ENCODE measurements around the gene PXDN.
"Not testable (repeated sequence)": the region's sequence is repeated elsewhere in the genome, so short reads cannot be mapped to it uniquely, and the experiment has no call there.

PXDN gene

DNA sequence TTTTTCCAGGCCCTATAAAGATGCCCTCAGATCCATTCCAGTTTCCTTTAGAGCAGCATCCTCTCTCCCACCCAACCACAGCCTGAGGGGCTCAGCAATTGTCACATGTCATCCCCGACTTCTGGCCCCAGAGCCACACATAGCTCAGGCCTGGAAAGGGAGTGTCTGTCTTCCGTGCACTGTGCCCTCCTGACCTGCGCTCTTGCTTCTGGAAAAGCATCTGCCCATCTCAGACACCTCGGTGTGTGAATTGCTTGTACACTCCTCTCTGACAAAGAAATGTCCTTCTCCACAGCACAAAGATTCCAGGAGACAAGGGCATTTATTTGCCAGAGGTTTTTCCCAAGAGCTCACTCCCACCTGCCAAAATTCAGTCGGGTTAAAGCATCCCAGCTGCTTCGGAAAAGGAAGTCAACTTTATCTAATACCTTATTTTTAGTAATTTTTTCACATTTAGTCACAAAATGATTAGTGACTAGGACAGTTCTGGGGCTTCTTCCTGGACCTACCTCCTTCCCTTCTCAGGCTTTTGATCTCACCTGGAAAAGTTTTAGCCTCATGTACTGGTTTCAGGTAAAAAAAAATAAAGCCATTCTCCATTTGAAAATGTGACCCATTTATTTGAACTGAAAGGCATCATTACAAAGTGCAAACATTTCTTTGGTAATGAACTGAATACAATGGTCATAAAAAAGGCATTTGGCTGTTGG is 112.9 kb downstream of the PXDN start:
- DNase-seq (ENCODE audit: low read depth): no peak

DNA sequence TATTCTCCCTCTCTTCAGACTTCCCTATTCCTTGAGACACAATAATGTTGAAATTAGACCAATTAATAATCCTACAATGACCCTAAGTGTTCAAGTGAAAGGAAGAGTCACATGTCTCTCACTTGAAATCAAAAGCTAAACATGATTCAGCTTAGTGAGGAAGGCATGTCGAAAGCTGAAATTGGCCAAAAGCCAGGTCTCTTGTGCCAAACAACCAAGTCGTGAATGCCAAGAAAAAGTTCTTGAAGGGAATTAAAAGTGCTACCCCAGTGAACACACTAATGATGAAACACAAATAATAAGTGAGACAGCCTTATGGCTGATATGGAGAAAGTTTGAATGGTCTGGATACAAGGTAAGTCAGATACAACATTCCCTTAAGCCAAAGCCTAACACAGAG is 115.4 kb downstream of the PXDN start:
- no peak for DNase-seq (ENCODE audit: low read depth)

DNA sequence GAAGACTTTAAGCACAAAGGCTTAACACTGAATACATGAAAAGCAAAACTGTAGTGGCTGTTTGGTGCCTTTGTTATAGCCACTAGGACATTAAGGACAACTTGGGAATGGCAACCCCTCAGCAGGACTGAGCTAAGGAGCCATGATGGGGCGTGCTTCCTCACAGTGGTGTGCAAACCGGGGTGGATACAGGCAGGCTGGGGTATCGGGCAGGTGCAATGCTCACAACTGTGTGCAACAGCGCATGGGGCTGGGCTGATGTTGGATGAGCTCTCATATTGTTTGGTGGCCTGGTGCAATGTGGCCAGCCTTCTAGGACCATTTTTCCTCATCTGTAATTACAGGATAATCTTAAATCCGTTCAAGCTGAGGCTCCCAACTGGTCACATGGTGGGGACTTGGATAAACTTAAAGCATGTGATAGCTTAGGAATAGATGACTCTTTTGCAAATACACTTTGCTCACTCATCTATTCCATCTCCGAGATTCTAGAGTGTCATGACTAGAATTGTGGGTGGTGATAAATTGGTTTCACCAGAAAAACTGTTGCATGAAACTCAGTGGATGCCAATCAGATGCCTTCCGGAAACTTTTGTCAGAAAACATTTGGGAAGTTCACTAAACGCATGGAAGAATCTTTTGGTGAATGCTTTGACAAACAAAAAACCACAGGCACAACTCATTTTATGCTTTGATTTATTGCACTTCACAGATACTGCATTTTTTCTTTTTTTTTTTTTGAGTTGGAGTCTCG is 116.5 kb downstream of the PXDN start:
- peak; percentile 18 for DNase-seq (ENCODE audit: low read depth)

DNA sequence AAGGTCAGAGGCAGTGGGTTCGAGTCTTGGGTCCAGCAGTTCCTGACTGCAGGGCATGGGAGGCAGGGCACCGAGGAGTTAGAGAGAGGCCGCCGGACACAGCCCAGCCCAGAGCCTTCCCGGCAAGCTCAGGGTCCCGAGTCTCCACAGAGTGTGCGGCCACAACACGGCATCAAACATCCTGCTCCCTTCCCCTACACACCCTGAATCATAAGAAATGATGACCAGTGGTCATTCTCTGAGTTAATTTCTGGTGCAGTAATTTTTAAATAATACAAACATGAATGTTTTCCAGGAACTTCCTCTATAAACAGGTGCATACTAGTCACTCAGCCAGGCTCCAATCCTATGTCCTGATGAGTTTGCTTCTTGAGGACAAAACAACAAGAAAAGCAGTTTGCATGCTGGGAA is 118.0 kb downstream of the PXDN start:
- DNase-seq (ENCODE audit: low read depth): no peak

DNA sequence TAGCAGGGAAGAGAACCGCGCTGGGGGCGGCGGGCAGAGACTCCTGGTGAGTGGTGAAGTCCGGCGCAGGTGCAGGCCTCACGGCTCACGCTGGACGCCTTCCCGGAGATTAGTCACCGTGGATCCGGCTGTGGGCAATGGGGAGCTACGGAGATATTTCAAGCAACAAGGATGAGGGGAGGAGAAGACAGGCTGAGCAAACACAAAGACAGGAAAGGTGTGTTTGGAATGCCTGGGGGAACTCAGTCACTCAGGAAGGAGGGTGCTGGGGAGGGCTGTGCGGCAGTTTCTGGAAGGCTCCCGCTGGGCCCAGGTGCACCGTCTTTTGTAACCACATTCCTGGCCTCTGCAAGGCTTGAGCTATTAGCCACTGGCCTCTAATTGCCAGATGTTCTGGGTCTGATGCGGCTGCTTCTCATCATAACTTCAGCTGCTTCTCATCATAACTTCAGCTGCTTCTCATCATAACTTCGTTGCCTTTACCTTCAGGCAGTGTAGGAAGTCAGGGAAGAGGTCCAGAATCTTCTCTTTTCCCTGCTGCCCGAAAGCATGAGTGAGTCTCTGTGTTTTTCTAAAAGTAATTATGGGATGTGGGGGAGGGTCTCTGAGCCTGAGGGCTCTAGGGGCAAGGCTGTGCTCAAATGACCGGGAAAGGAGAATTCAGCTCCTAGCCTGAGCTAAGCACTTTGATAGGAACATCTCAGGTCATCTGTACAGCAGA is 118.9 kb downstream of the PXDN start:
- peak; percentile 63 for DNase-seq (ENCODE audit: low read depth)

DNA sequence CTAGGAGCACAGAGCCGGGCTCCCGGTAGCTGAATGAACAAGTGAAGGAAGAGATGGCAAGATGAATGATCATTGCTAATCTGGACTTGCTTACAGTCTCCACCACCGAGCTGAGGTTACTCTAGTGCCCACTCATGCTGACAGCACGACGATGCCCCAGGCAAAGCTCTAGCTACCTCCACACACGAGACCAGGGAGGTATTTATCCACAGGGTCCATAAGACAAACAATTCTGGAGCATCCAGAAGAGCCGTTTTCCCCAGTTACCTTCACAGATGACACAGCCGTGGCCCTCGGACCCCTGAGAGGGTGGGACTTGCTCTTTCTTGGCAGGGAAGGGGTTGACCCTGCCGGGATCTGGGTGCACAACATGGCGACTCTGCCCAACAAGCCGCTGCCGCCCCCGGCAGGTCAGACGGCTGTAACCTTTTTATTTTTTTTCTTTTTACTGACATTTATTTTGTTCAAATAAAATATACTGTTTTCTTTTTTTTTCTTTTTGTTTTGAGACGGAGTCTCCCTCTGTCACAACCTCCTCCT is 120.3 kb downstream of the PXDN start:
- DNase-seq (ENCODE audit: low read depth): no peak

DNA sequence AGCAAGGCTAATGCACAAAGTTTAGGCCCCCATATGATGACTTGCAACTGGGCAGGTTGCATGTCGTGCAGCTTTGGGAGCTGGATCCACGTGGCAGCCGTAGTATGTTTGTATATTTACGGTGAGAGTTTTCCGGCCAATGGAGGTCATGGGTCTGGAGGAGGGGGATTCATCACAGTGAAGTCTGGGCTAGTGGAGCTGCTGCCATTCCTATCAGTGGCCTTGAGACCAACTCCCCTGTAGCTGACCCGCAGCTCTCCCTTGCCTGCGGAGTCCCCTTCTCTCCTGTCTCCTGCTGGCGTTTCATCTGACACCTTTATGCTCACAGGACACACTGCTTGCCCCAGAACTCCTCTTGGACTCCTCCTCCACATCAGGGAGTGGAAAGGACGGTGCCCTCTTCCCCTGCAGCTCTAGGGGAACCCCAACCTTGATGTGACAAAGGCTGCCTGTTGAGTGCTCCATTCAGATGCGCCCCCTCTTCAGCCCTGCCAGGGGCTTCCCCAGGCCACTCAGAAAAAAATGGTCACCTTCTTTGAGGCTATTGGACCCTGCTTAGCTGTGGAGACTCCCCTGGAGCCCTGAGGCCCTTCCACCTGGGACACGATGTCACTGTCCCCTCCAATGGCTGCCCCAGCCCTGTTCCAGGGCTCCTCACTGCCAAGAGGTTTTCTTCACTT is 121.7 kb downstream of the PXDN start:
- no peak for DNase-seq (ENCODE audit: low read depth)

DNA sequence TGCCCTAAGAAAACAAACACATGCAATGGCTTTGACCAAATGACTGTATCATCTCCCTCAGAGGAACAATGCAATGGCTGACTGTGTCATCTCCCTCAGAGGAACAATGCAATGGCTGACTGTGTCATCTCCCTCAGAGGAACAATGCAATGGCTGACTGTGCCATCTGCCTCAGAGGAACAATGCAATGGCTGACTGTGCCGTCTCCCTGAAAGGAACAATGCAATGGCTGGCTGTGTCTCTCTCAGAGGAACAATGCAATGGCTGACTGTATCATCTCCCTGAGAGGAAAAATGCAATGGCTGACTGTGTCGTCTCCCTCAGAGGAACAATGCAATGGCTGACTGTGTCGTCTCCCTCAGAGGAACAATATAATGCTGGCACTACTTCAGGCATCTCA is 122.3 kb downstream of the PXDN start:
- DNase-seq (ENCODE audit: low read depth): not testable (repeated sequence)

DNA sequence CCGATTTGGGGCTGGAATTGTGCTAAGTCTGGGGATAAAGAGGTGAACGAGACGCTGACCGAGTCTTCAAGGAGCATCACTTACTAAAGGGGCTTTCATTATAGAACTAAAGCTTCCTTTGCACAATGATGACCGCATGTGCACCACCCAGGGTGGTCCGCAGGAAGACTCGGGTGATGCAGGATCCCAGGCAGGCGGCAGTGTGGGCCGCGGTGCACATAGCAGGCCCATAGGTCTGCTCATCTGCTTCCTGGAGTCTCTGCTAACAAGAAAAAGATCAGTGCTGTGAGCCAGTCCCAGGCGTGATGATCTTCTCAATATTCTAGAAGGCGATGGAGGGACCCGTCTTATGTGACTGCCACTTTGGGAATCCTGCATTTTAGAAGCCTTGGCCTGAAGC is 122.8 kb downstream of the PXDN start:
- no peak for DNase-seq (ENCODE audit: low read depth)

DNA sequence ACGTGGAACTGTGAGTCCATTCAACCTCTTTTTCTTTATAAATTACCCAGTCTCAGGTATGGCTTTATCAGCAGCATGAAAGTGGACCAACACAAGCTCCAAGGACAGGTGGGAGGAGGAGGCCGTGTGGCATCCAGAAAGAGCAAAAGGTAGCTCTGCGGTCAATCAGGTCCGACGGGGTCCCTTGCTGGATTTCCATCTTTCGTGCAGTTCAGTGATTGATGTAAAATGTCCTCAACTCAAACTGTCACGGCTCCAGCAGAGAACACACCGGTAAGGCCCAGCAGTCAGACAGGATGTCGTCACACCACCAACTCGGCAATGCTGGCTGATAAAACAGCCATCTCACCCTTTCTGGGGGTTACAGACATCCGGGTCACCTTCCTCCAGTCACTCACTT is 123.3 kb downstream of the PXDN start:
- DNase-seq (ENCODE audit: low read depth): no peak

DNA sequence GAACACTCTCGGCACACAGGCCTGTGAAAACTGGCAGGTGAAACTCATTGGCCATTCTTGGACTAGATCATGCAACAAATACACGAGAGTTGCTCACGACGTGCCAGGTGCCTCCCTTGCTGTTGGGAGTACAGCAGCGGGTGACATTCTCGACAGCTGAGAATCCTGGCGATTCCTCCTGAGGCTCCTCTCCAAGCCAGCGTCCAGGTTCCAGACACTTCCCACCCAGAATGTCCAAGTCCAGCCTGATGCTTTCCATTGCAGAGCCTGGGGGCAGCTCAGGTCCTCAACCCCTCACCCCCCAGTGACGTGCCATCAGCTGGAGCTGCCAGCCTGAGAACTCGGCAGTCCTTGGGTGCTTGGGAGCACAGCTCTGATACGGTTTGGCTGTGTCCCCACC is 124.2 kb downstream of the PXDN start:
- no peak for DNase-seq (ENCODE audit: low read depth)

DNA sequence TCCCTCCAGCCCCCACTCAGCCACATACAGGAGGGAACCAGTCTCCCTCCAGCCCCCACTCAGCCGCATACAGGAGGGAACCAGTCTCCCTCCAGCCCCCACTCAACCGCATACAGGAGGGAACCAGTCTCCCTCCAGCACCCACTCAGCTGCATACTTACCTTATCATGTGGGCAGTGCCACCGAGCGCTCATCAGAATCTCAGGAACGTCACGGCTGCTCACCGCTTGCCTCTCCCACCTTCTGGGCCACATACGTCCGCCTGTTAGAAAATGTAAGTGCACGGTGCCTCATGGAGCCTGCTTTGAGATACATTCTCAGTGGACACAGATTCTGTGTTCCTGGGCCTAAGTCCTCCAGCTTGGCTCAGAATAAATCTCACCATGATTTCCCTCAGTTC is 124.8 kb downstream of the PXDN start:
- no peak for DNase-seq (ENCODE audit: low read depth)

DNA sequence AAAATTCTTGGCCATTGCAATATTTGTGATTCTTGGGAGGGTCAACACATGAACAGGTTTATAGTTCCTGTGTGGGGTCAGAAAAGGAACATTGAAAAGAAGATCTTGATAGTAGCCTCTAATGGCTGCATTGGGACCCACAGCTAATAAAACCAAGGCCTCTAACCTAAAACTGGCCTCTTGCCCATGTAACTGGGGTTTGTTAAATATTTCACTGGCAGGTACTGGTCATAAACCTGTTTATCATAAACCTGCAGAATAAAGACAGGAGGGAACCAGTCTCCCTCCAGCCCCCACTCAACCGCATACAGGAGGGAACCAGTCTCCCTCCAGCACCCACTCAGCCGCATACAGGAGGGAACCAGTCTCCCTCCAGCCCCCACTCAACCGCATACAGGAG is 125.3 kb downstream of the PXDN start:
- DNase-seq (ENCODE audit: low read depth): no peak

DNA sequence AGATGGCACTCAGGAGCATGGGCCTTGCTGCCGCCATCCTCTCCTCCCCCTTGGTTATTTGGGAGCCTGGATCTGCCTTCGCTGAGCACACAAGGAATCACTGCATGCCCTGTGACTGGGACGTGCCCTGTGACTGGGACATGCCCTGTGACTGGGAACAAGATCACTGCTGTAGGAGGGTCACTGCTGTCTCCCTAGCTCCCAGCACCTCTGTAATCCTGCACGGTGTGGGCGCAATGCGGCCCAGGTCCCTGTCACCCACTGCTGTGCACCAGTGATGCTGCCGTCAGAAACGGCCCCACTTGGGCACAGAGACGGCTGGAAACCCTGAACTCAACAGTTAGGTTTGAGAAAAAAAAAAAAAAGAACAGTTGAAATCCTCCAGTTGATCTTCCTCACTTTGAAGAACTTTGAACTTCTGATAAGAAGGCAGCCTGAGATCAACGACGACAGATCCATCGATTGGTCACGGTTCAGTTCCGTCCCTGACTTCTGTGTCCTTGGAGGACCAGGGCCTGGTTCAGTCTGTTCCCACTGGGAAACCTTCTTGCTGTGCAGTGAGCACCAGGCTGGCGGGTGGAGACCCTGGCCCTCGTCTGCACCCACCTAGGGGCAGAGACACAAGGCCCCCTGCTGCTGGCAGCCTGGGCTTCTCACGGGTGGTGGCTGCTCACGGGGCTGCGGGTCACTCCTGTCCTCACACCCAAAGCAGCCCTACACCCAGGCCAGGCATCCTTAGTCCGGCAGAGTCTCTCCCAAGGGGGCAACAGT is 125.9 kb downstream of the PXDN start:
- DNase-seq (ENCODE audit: low read depth): no peak

DNA sequence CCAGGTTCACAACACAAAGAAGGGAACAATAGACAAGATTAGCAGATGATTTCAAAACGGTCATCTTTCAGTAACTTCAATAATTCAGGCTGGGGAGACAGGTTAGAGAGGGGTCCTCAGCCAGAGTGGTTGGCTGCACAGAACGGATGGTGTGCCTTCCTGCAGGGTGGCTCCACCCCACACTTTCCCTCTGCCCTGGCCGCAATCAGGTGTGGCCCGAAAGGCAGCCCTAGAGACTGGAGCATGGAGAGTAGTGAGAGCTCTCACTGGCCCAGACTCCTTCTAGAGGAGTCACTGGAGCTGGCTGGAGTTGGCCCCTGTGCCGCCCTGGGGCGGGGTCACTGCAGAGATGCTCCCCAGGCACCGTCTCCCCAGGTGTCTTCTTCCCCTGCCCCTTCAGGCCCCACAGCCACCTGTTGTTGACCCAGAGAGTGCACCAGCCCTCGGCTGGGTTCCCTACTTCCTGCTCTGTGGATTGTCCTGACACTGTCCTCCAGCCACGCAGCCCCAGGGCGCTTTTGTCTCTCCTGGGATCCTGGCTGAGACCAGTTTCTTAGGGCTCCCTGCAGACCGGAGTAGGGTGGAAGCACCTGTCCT is 126.8 kb downstream of the PXDN start:
- DNase-seq (ENCODE audit: low read depth): no peak

DNA sequence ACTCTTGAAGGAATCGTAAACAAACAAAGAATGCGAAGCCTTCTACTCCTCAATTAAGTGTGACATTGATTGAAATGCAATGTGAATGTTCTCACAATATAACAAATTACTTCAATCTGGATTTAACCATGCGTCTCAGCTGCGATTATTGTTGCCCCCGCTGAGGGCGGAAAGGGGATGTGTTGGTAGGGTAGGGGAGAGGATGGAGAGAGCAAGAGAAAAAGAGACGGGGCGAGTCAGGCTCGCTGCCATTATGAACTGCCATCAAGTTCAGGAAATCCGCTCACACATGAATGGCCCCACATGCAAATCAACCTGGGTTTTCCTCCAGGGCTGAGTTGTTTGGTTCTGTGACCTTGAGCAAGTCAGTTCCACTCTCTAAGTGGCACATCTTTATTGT is 129.8 kb downstream of the PXDN start:
- DNase-seq (ENCODE audit: low read depth): no peak

DNA sequence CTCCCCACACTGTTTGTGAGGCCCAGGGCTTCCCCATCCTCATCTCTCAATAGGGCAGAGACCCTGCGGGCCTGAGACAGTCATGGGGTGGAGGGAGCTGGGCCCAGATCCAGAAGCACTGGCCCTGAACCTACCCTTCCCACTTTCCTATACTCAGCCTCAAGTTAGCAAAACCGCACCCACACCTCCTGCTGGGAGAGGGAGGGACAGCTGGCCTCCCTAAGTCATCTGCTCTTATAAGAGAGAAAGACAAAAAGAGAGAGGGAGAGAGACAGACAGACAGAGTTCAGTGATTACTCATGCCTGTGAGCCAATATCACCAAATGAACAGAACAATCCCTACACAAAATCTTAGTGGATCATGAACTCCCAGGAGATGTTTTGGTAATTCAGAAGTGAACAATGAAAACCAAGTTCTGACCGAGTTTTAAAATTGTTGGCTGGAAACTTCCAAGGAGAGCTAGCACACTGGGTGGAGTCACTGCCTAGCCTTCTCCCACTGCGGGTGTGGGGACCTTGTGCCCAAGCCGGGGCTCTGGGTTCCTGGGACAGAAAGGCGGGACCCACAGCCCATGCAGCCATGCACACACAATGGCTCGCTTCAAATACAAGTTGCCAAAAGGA is 130.5 kb downstream of the PXDN start:
- DNase-seq (ENCODE audit: low read depth): no peak

DNA sequence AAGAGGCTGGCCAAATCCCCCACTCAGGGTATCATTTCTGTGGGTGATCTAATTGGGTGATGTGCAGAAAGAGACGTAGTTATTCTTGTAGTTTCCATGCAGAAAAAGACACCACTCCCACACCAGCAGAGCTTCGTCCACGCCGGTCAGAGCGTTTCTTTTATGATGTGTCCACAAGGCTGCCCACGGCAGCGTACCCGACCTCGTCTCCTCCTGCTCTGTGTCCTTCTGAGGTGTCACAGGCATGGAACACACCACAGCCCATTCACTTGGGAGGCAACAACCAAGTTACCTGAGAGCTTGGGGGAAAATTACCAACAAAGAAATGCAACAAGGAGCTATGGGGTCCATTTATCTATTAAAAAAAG is 131.3 kb downstream of the PXDN start:
- no peak for DNase-seq (ENCODE audit: low read depth)

DNA sequence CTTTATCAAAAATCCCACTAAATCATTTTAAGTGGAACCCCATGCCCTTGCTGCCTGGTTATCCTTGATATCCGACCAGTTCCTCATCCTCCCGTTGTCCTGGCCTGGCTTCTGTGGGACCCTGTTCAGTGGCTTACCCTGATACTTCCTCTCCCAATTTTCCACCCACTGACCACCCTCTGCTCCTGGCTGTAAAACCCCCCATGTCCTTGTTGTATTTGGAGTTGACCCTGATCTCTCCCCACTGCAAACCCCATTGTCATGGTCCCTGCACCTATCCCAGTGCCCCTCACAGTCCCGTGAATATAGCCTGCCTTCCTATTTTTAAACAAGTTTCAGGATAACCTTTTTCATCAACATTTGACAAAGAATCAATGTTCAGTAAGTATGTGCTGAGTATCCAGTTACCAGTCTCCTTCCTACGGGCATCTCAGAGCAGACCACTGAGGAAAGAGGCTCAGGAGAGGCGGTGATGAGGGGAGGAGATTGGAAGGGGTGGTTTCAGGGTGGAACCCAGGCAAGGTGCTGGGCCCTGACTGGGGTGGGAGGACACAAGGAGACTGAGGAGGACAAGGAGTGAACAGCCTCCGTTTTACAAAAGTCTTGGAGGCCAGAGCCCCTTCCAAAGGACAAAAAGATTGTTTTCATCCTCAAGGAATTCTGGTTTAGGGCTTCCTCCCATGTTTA is 131.8 kb downstream of the PXDN start:
- no peak for DNase-seq (ENCODE audit: low read depth)

DNA sequence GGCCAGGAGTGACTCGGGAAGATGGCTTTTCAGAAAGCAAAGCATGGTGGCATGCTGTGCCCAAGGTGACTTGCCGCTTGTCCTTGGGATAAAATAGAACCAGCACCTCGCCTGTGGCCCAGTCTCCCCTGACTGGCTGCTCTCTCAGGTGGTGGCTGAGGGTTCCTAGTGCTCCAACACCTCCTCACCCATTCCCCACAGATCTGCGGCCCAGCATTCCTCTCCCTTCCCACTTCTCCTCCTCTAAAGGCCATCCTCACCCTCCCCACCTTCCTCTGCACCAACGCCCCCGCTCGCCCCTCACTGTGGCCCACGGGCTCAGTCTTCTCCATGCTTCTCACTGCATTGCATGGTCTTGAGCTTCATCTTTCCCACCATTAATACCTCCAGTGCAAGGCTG is 132.4 kb downstream of the PXDN start:
- no peak for DNase-seq (ENCODE audit: low read depth)

All from GM04504 (cell line).